Breast epithelium (tissue), 3 donors: ENCODE measurements around the gene F2R.

Source experiments
- POLR2A ChIP-seq: fragments of 450-650 bp; IDR thresholded peaks from one replicate; pipeline ENCODE4 v1.6.1; 2016; ENCODE audit warnings: antibody characterized with exemption, mild to moderate bottlenecking, moderate library complexity
- POLR2AphosphoS5 ChIP-seq, 3 donors: sonication (generic); formaldehyde crosslinking; IDR thresholded peaks; one replicate each; pipeline ENCODE4 v1.6.1; 2017; ENCODE audit warnings: antibody characterized with exemption in 3 of 3
- TF ChIP-seq, protein P1 (sequence below), 3 donors: fragments of 450-650 bp; IDR thresholded peaks; one replicate each; pipeline ENCODE4 v1.5.1; 2016 to 2017; ENCODE audit warnings: antibody characterized with exemption in 3 of 3, mild to moderate bottlenecking in 3 of 3, moderate library complexity in 3 of 3

- TF ChIP-seq, protein P1, sequence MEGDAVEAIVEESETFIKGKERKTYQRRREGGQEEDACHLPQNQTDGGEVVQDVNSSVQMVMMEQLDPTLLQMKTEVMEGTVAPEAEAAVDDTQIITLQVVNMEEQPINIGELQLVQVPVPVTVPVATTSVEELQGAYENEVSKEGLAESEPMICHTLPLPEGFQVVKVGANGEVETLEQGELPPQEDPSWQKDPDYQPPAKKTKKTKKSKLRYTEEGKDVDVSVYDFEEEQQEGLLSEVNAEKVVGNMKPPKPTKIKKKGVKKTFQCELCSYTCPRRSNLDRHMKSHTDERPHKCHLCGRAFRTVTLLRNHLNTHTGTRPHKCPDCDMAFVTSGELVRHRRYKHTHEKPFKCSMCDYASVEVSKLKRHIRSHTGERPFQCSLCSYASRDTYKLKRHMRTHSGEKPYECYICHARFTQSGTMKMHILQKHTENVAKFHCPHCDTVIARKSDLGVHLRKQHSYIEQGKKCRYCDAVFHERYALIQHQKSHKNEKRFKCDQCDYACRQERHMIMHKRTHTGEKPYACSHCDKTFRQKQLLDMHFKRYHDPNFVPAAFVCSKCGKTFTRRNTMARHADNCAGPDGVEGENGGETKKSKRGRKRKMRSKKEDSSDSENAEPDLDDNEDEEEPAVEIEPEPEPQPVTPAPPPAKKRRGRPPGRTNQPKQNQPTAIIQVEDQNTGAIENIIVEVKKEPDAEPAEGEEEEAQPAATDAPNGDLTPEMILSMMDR (IDR thresholded peaks at IDR 0.05), result no peak
- TF ChIP-seq POLR2AphosphoS5 (IDR thresholded peaks at IDR 0.05) (no peak), POLR2A (no peak)
Measured at GRCh38 chr5:76728965-76729364, 13.0 kb downstream of the F2R start.
